Psoas muscle (tissue), 8 donors: ENCODE data around the gene SERINC2. TPM values are rescaled to one million over a fixed set of nuclear protein-coding genes. Genes with fewer than 3 reads are reported as not detected.

Experiments used
- ATAC-seq, 4 donors: fragments of 200-7000 bp; cut with Tn5 transposase; one replicate each; pipeline ENCODE4 v1.9.1; 2020; ENCODE audit warnings: moderate library complexity in 3 of 4, mild to moderate bottlenecking in 2 of 4
- DNase-seq, 2 donors: peaks; one replicate each; pipeline ENCODE4 v3.0.0-alpha.2; 2020
- H3K27ac ChIP-seq: fragments of 200-600 bp; one replicate; pipeline ENCODE4 v1.8.0; 2022
- H3K27me3 ChIP-seq, 3 donors: fragments of 200-600 bp in 1 of 3; one replicate each; pipeline versions ENCODE4 v1.6.1 to v1.8.0; 2013 to 2022; ENCODE audit warnings: low read length in 2 of 3, mild to moderate bottlenecking in 2 of 3, moderate library complexity in 1 of 3; ENCODE audit not compliant: insufficient read depth in 3 of 3
- H3K36me3 ChIP-seq, 2 donors: fragments of 200-600 bp in 1 of 2; one replicate each; pipeline versions ENCODE4 v1.6.1 to v1.8.0; 2013 to 2022; ENCODE audit warnings: low read depth in 1 of 2, mild to moderate bottlenecking in 1 of 2, moderate library complexity in 1 of 2; ENCODE audit not compliant: insufficient read depth in 1 of 2
- H3K4me1 ChIP-seq: fragments of 200-600 bp; one replicate; pipeline ENCODE4 v1.8.0; 2022
- H3K4me3 ChIP-seq: fragments of 200-600 bp; one replicate; pipeline ENCODE4 v1.8.0; 2022; ENCODE audit warnings: mild to moderate bottlenecking
- H3K9me3 ChIP-seq: fragments of 200-600 bp; one replicate; pipeline ENCODE4 v1.8.0; 2022
- CTCF ChIP-seq: fragments of 200-600 bp; IDR thresholded peaks from one replicate; pipeline ENCODE4 v1.8.0; 2022; ENCODE audit warnings: antibody characterized with exemption
- WGBS, 3 donors: extraction: QIAGEN DNeasy Blood & Tissue Kit; methylation state at CpG; one replicate each; pipeline versions ENCODE4 v1.1.6 to v1.1.7; 2013; 5-methylcytosine and 5-hydroxymethylcytosine counted together
- intact Hi-C, 2 donors: fragments of 100-400 bp; cut with DNase I; formaldehyde crosslinking; loops; one replicate each; pipeline versions ENCODE4 v1.11.0 to v1.14.2; 2022
- polyA plus RNA-seq, 3 donors: library from polyadenylated mRNA; stranded (reverse); fragments of 200-250 nt; gene quantifications; one replicate each; pipeline ENCODE4 v1.2.3, GENCODE V29; 2013
- total RNA-seq, 4 donors: library from RNA; stranded (reverse); fragmentation: NEBNext Ultra II Directional in 2 of 4; extraction: Animal tissue kit (Norgen Biotek cat#: 25700) in 2 of 4; gene quantifications; one replicate each; pipeline versions ENCODE4 v1.2.1 to v1.2.4, GENCODE V29; 2021 to 2023
- donor health status: healthy with polysubstance abuse.
- donor health status: DM: no; HTN: no; CAD: no; lungs with moderate emphysema.
- donor health status: Bipolar disorder and iron deficiency.
- donor health status: healthy.
- donor health status: DM: yes; HTN: yes; CAD: no.
- donor health status: DM: no; HTN: no; CAD: no.
- donor health status: DM: no; HTN: no; CAD: no.
- donor health status: DM: yes; HTN: yes; CAD: no.

The SERINC2 gene
- total and polyA plus RNA-seq, 7 donors: 13.4 to 93.4 (median 33.5) TPM

GRCh38 chr1:31413405-31414001, 490 bp downstream of the SERINC2 start:
- Histone ChIP-seq H3K4me1 (peaks cover 16% of the 10 kb centered on the region), H3K4me3 (peak overlapping the region; percentile 91), H3K36me3 (no peaks in the 10 kb centered on the region), H3K9me3 (no peaks in the 10 kb centered on the region), H3K27me3 (peaks cover 0 to 3% (median 1%) of the 10 kb centered on the region in 3 donors), H3K27ac (peak overlapping the region; percentile 94)
- WGBS, 3 donors: 0 to 1% (median 1%) methylated on average over 52 to 54 of the region's 54 CpGs
- peak; percentile 71 to 86 (median 82) for ATAC-seq
- DNase-seq: peak; percentile 88 to 95
- intact Hi-C loops: no loop called here
- no peak for TF ChIP-seq CTCF

- intact Hi-C loops: no loop called here
- H3K27ac ChIP-seq: peak overlapping the region; percentile 94
- H3K9me3 ChIP-seq: no peaks in the 10 kb centered on the region
- 82 to 93% (median 83%) methylated on average over 4 of the region's 4 CpGs for WGBS, 3 donors
- peak overlapping the region; percentile 91 for H3K4me3 ChIP-seq
- H3K4me1 ChIP-seq: peaks cover 22% of the 10 kb centered on the region
- no peak for ATAC-seq
- no peaks in the 10 kb centered on the region for H3K36me3 ChIP-seq
- H3K27me3 ChIP-seq: peaks cover 0 to 3% (median 1%) of the 10 kb centered on the region in 3 donors
- no peak for TF ChIP-seq CTCF
- DNase-seq: no peak
Measured at GRCh38 chr1:31414980-31415370, 2.0 kb downstream of the SERINC2 start.

DNA sequence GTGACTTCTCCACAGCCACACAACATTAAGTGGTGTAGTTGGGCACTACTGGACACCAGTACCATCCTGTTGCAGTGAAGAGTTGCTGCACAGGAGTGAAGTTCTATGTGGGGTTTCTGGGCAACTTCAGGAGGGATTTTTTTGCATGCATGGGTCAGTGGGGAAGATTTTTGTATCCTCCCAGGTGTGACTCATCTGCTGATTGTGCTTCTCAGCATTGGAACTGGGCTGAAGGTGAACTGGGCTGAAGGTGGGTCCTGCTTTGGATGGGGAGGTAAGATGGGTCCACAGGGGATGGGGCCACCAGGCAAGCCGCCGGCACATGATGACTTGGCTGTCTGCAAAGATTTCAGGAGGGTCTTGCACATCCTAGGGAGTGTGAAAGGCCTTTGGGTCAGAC, 2.6 kb downstream of the SERINC2 start:
- no peak for ATAC-seq
- no peak for TF ChIP-seq CTCF
- intact Hi-C loops: no loop called here
- H3K36me3 ChIP-seq: no peaks in the 10 kb centered on the region
- H3K4me3 ChIP-seq: no peak overlapping the region
- no peak for DNase-seq
- H3K4me1 ChIP-seq: peaks cover 22% of the 10 kb centered on the region
- H3K27ac ChIP-seq: peak overlapping the region; percentile 94
- peaks cover 0 to 3% (median 0%) of the 10 kb centered on the region in 3 donors for H3K27me3 ChIP-seq
- no peaks in the 10 kb centered on the region for H3K9me3 ChIP-seq
- WGBS, 3 donors: 81 to 88% (median 85%) methylated on average over 2 of the region's 2 CpGs

DNA sequence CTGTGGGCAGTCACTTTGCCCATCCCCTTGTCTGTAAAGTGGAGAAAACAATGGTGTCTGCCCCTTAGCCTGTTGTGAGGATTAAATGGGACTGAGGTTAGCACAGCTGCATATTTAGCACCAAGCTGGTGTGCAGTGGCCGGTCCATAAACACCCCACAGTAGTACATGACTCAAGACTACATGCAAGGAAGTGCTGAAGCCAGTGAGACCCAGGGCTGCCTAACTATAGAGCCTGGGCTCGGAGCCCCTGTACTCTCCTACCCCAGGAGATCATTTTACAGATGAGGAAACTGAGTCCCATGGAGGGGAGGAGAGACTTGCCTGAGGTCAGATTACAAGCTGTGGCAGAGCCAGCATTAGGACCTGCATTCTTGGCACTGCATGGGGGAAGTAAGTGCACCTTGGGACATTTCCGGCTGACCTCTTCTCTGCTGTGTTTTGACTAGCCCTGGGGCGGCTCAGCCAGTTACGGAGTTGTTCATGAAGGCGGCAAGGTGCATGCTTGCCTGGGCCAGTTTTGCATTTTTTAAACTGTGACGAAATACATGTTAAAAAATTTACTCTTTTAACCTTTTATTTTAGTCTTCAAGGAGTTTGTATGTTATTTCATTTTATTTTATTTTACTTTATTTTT, 3.2 kb downstream of the SERINC2 start:
- DNase-seq (peak in 1 of 2 donors; percentile 66), ATAC-seq (peak; percentile 23 to 77 (median 49))
- 38 to 70% (median 57%) methylated on average over 7 of the region's 7 CpGs for WGBS, 3 donors
- Histone ChIP-seq H3K27me3 (peaks cover 0 to 3% (median 0%) of the 10 kb centered on the region in 3 donors), H3K27ac (peak overlapping the region; percentile 94), H3K9me3 (no peaks in the 10 kb centered on the region), H3K4me3 (no peak overlapping the region), H3K36me3 (no peaks in the 10 kb centered on the region), H3K4me1 (peaks cover 24% of the 10 kb centered on the region)
- intact Hi-C loops: no loop called here
- no peak for TF ChIP-seq CTCF
